Stimulated activated CD8-positive, alpha-beta memory T cell treated with anti-CD3 and anti-CD28 coated beads, Interleukin-4, amount 100 ng/mL, for 24 hours (primary cell): Measurements from ENCODE around the gene MOB3A.
"Not testable (repeated sequence)": the region's sequence is repeated elsewhere in the genome, so short reads cannot be mapped to it uniquely, and the experiment has no call there.

ENCODE experiments used
- DNase-seq: peaks from one replicate; pipeline ENCODE4 v3.0.0-alpha.2; 2020; ENCODE audit warnings: low read depth

MOB3A gene

GRCh38 chr19:2034253-2034652, 61.9 kb downstream of the MOB3A start:
- not testable (repeated sequence) for DNase-seq

GRCh38 chr19:2033825-2034159, 62.3 kb downstream of the MOB3A start:
- no peak for DNase-seq

GRCh38 chr19:2033115-2033824, 62.9 kb downstream of the MOB3A start:
- no peak for DNase-seq

GRCh38 chr19:2032296-2032941, 63.7 kb downstream of the MOB3A start:
- DNase-seq = no peak

- no peak for DNase-seq
These were observed 68.8 kb downstream of the MOB3A start for GRCh38 chr19:2027361-2027760.

GRCh38 chr19:2026770-2027169, 69.4 kb downstream of the MOB3A start:
- DNase-seq = no peak

GRCh38 chr19:2022289-2022688, 73.8 kb downstream of the MOB3A start:
- DNase-seq = no peak

GRCh38 chr19:2021453-2022140, 74.5 kb downstream of the MOB3A start:
- no peak for DNase-seq
